GM10847 (cell line): ENCODE data around the gene AMER1.

Source experiments
- POLR2A ChIP-seq: IDR thresholded peaks from 2 replicates; pipeline ENCODE4 v1.6.1; 2011; ENCODE audit not compliant: insufficient read length; ENCODE audit errors: extremely low read depth

Gene AMER1

DNA sequence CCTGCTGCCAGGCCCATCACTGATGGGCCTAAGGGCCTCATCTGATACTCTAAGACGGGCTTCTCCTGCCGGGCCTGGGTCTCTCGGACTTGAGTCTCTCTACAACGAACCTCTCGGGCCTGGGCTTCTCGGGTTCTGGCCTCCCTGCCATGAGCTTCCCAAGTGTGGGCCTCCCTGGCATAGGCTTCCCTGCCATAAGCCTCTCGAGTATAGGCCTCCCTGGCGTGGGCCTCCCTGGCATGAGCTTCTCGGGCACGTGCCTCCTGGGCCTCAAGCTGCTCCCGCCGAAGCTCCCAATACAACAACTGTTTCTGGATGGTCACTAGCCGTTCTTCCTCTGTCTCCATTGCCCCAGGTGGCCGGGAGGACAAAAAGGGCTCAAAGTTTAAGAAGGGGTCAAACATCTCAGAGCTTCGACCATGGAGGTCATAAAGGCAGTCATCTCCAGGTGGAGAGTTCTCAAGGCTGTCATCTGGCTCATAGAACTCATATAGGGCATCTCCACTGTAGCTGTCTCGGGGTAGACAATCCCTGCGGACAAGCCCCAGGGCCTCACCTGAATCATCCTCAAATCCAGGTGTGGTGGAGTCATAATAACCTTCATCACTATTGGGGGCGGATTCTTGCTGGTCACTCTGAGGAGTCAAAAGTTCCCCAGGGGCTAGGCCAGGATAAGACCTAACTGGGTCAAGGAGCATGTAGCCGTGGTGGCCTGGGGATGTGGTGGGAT is 14.1 kb downstream of the AMER1 start:
- no peak for TF ChIP-seq POLR2A

DNA sequence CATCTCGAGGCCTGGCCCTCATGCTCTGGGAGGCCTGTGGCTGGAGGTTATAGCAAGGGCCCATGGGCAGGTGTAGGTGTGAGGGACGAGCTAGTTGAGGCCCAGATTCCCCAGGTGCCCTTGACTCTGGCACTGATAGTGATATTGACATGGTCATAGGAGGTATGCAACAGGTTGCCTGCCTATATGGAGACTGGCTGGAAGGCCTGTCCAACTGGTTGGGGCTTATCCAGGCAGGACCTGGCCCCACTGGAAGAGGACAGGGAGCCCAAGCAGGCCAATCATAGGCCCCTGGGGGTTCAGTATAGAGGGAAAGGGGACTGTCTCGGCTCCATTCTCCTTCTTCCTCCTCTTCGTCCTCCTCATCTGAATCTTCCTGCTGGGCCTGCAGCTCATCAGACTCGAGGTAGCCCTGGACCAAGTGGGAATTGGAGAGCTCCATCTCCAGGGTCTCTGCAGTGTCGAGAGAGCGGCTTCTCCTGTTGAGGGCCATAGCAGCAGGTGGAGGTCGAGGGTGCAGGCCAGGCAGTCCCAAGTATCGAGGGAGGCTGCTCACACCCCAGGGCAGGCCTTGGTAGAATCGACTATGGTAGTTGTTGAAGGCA is 15.3 kb downstream of the AMER1 start:
- no peak for TF ChIP-seq POLR2A

DNA sequence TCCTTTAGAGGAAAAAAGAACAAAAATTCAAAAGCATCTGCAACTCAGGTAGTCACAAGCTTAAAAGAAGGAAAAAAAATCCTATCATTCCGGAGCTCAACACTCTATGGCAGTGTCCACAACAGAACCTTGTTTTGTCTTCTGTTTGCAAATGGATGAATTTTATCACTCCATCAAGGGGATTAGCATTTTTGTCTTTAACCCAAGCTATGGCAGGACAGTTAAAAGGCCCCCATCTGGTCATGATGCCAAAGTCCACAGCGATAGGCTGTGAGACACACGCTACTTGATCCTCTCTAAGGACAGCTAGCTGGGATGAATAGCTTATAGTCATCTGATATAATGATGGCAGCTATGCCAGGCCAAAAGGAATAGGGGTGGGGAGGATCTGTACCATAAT is 16.6 kb downstream of the AMER1 start:
- no peak for TF ChIP-seq POLR2A

DNA sequence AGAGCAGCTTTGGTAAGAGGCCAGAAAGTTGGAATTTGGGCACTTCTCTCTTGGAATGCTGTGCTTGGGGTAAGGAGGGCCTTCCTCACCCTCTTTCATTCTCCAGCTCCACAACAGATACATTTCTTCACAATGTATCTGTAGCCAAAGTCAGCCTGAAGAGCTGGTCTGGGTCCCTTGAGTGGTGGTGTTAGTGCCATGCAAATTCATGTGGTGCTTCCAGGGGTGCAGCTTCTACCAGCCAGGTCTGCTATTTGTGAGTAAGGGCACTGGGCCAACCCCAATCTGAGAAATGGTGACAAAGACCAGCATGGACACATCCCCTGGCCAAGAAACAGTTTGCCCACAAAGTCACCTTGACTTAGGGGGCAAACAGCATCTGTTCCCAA is 17.8 kb downstream of the AMER1 start:
- no peak for TF ChIP-seq POLR2A

DNA sequence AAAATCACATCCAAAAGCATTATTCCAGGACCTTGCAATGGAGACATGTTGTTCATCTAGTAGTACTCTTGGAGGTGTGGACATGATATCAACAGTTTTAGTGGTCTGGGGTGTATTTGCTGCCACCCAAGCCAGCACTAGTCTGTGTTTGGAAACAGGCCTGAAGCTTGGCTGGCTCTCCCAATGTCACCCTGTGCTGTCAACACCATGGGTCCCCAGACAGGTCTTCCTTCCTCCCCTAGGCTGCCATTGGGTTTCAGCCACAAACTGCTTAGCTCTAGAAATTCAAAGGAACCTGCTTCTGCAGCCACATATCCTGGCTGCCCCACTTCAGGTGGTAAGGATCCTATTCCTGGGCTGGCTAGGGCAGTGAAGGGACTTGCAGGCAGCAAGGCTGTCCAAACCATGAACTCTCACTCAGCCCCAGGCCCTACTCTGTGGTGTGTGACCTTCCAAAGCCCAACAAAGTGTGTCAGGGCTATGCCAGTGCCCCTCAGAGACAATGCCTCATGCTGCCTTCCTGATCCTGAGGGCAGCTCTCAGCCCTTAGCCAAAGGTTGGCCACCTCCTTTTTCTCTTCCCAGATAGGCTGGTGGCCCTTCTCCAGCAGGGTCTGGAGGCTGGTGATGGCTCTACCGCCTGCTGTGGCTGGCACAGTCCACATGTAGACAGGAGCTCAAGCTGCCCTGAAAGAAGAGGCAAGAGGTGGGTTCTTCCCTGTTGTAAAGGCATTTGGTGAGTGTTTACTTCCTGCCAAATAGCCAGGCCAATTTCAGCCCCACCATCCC is 18.3 kb downstream of the AMER1 start:
- TF ChIP-seq POLR2A, result no peak

DNA sequence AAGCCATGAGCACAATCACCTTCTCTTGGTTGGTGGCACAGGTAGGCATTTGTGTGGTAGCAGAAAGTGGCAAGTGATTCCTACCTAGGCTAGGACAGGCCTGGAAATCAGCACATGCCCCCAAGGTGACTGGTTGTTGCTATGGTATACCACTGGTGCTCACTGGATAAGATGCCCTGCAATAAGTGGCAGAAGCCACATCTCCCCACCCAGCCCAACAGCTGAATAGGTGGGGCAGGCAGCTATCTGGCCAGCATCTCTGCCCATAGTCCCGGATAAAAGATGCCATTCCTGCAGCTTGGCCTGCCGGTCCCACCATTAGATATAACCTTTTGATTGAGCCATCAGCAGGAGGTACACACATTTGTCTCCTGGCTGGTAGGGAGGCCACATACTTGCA is 21.1 kb downstream of the AMER1 start:
- no peak for TF ChIP-seq POLR2A

DNA sequence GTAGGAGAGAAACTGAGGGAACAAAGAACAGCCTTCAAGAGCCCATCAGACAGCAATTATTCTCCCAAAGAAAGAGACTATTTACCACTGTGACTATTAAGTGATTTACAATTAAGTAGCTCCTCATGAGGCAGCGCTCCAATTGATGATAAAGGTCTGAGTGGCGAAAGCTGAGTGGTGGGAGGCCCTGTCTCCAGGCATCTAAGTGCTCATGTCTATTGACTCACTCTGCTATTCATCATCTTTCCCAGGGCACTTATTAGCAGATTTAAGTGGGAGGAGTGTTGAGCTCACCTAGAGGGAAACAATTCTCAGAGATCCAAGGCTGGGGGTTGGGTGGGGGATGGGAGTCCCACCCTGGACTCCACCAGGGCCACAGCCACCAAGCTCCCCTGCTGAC is 23.3 kb downstream of the AMER1 start:
- no peak for TF ChIP-seq POLR2A

DNA sequence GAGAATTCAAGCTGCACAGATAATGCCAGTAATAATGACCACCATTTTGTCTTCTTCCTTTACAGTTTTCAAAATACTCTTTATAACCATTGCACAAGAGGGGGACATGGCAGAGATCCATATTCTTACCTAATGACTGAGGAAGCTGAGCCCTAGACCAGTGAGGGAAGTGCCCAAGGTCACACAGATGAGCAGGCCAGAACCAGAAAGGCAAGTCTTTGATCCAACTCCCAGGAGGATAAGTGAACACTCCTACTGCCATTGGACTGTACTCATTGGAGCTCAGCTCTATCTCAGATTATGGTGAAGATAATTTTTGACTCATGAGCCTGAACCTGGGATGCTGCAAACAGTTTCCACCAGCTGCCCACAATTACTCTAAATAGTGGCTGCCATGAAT is 28.6 kb downstream of the AMER1 start:
- no peak for TF ChIP-seq POLR2A

DNA sequence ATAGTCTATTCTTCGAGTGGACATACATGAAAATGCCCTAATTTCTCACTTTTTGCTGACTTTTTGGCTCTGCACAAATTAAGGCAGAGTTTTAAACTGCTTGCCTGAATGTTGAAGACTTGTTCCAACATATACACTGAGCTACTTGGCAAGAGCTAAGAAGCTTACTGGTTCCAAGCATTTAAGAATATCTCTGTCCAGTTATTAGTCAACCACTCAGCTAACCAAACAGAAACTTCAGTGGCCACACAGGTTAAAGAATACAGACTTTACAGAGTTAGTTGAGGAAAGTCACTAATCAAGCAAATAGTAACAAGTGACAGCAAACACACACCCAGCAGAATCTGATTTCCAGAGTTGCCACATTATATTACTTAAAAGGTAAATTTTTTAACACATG is 35.5 kb downstream of the AMER1 start:
- TF ChIP-seq POLR2A, result no peak

DNA sequence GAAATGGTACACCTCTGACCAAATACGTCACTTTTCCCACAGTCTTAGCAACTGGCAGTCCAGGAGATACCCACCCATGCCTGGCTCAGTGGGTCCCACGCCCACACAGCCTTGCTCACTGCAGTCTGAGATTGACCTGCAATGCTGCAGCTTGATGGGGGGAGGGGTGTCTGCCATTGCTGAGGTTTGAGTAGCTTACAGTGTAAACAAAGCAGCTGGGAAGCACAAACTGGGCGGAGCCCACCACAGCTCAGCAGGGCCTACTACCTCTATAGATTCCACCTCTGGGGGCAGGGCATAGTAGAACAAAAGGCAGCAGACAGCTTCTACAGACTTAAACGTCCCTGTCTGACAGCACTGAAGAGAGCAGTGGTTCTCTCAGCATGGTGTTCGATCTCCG is 52.7 kb downstream of the AMER1 start:
- TF ChIP-seq POLR2A, result no peak

DNA sequence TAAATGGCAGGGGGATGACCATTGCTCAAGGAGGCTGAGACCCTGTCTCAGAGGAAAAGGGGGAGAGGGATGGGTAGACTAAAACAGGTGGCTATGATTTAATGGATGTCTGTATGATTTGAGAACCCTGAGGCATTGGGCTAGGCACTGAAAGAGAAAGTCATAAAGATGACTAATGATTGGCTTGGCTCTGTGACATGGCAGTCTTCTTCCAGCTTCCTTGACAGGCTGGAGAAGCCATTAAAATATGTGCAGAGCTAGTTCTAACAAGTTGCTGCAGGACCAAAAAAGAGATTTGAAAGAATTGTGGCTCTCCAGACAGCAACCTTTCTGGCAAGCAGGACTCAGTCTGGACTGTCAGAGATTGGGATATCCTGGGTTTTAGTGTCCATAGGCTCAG is 53.6 kb downstream of the AMER1 start:
- no peak for TF ChIP-seq POLR2A

DNA sequence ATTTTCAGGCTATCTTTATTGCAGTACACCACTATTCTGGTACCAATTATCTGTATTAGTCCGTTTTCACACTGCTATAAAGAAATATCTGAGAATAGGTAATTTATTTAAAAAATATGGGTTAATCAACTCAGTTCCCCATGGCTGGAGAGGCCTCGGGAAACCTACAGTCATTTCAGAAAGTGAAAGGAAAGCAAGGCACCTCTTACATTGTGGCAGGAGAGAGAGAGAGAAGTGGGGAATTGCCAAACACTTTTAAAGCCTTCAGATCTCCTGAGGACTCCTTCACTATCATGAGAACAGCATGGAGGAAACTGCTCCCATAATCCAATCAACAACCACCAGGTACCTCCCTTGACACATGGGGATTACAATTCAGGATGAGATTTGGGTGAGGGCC is 54.7 kb downstream of the AMER1 start:
- no peak for TF ChIP-seq POLR2A
